GM18907 (cell line): ENCODE results near the gene ABCC2.
"Not testable (repeated sequence)": the region's sequence is repeated elsewhere in the genome, so short reads cannot be mapped to it uniquely, and the experiment has no call there.

Experiments used
- ATAC-seq: cut with Tn5 transposase; IDR thresholded peaks from one replicate; pipeline ENCODE4 v1.9.1; 2021; ENCODE audit warnings: mild to moderate bottlenecking, moderate library complexity; ENCODE audit not compliant: unreplicated experiment

ABCC2 gene

GRCh38 chr10:99851825-99852224, 69.4 kb downstream of the ABCC2 start:
- ATAC-seq = no peak

GRCh38 chr10:99852481-99853213, 70.2 kb downstream of the ABCC2 start:
- no peak for ATAC-seq

- ATAC-seq = no peak
Observed at GRCh38 chr10:99853655-99854054, 71.2 kb downstream of the ABCC2 start.

- no peak for ATAC-seq
Observed at GRCh38 chr10:99854860-99855259, 72.4 kb downstream of the ABCC2 start.

- ATAC-seq = no peak
Observed at GRCh38 chr10:99855479-99856071, 73.1 kb downstream of the ABCC2 start.

GRCh38 chr10:99858849-99859248, 76.4 kb downstream of the ABCC2 start:
- ATAC-seq = no peak

GRCh38 chr10:99859585-99859984, 77.1 kb downstream of the ABCC2 start:
- ATAC-seq = no peak

- ATAC-seq = no peak
Observed at GRCh38 chr10:99860466-99860865, 78.0 kb downstream of the ABCC2 start.

GRCh38 chr10:99863535-99864240, 81.2 kb downstream of the ABCC2 start:
- not testable (repeated sequence) for ATAC-seq

- ATAC-seq = not testable (repeated sequence)
Observed at GRCh38 chr10:99867250-99867649, 84.8 kb downstream of the ABCC2 start.

GRCh38 chr10:99869581-99870122, 87.2 kb downstream of the ABCC2 start:
- ATAC-seq = no peak

GRCh38 chr10:99870123-99870730, 87.8 kb downstream of the ABCC2 start:
- no peak for ATAC-seq

- ATAC-seq = no peak
Observed at GRCh38 chr10:99872367-99873162, 90.1 kb downstream of the ABCC2 start.

- ATAC-seq = no peak
Observed at GRCh38 chr10:99873846-99874245, 91.4 kb downstream of the ABCC2 start.

- no peak for ATAC-seq
Observed at GRCh38 chr10:99874341-99875085, 92.1 kb downstream of the ABCC2 start.

- no peak for ATAC-seq
Observed at GRCh38 chr10:99875473-99875872, 93.0 kb downstream of the ABCC2 start.

GRCh38 chr10:99880080-99880835, 97.8 kb downstream of the ABCC2 start:
- ATAC-seq = no peak

GRCh38 chr10:99881371-99881770, 98.9 kb downstream of the ABCC2 start:
- no peak for ATAC-seq

- no peak for ATAC-seq
Observed at GRCh38 chr10:99883523-99883922, 101.1 kb downstream of the ABCC2 start.
